ENCODE measurements around the gene CRB2.
A peak's percentile ranks its signal among the peaks of the same experiment; 100 is the strongest.

CRB2 gene

GRCh38 chr9:123421801-123422455 is 65.9 kb downstream of the CRB2 start:
- DNase-seq (ENCODE audit: low spot score): no peak

- DNase-seq (ENCODE audit: low spot score): no peak
Measured at GRCh38 chr9:123422635-123423310, 66.8 kb downstream of the CRB2 start.

- no peak for DNase-seq (ENCODE audit: low spot score)
Measured at GRCh38 chr9:123423311-123423640, 67.3 kb downstream of the CRB2 start.

GRCh38 chr9:123424131-123424530 is 68.1 kb downstream of the CRB2 start:
- DNase-seq (ENCODE audit: low spot score): no peak

- no peak for DNase-seq (ENCODE audit: low spot score)
Measured at GRCh38 chr9:123424552-123425225, 68.7 kb downstream of the CRB2 start.

- peak; percentile 75 for DNase-seq (ENCODE audit: low spot score)
Measured at GRCh38 chr9:123425261-123425821, 69.3 kb downstream of the CRB2 start.

- no peak for DNase-seq (ENCODE audit: low spot score)
Measured at GRCh38 chr9:123425836-123426365, 69.9 kb downstream of the CRB2 start.

DNA sequence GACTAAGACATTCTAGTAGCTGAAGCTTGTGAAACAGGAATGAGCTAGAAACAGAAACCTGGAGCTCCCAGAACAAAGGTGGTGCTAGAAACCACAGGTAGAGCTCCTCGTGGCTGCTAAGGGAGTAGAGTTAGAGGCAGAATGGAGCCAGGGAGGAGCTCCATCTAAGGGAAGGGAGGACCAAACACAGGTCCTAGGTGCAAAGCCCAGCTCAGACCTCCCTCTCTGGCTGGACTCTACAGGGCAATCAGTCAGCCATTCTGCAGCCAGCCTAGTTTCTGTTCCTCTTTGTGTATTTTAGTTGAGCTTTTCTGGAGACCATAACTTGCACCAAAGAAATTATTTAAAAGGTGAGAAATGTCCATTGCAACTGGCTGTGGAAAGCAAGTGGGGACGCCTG is 70.4 kb downstream of the CRB2 start:
- DNase-seq (ENCODE audit: low spot score): no peak

Data from Ammon's horn (tissue), 1 donor.